ENCODE data around the gene CLDN7. TPM values are rescaled to one million over a fixed set of nuclear protein-coding genes. Genes with fewer than 3 reads are reported as not detected.
A peak's percentile ranks its signal among the peaks of the same experiment; 100 is the strongest.

CLDN7 gene
- 10 to 100 TPM in 1 of 4 donors, 1 to 10 TPM in 2, not detected in 1; 1.4 to 16.9 (median 4.7) TPM for total RNA-seq

DNA sequence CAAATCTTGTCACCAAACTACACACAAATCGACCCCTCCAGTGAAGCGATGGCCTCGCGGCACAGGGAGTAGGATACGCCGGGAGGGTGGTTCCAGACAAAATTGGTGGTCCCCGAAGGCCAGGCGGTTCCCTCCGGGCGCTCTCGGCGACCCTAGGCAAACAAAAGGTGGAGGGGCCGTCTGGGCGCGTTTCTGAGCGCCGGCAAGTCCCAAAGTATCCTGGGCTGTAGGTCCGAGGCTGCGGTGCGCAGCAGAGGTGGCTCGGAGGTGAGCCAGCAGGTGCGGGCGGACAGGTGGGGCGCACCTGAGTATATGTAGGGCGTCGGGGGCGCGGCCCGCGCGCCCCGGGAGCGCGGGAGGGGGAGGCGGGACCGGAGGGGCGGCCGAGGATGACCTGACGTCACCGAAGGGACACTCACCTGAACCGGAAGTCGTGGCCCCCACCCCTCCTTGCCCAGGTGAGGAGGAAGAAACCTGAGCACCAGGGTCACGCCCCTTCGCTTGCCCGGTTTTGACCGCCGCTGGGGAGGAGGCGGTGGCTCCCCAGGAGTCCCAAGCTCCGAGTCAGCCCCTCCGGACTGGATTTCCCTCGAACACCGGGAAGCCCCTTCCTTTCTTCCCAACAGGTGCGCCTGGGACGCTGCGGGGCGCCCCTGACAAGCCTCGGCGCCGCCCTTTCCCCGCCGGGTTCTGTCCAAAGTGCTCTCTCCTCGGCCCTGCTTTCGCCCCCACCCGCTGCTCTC lies at the start of gene CLDN7:
Gene CLDN7, minus strand, starts transcription at position 287 of the 743 bp plus-strand sequence. CDS start 435 bp downstream, outside the sequence.
- WGBS, 2 donors (ENCODE audit: low coverage in 1 of 2) = 1 to 6% methylated on average over 14 to 18 of the region's 64 CpGs

DNA sequence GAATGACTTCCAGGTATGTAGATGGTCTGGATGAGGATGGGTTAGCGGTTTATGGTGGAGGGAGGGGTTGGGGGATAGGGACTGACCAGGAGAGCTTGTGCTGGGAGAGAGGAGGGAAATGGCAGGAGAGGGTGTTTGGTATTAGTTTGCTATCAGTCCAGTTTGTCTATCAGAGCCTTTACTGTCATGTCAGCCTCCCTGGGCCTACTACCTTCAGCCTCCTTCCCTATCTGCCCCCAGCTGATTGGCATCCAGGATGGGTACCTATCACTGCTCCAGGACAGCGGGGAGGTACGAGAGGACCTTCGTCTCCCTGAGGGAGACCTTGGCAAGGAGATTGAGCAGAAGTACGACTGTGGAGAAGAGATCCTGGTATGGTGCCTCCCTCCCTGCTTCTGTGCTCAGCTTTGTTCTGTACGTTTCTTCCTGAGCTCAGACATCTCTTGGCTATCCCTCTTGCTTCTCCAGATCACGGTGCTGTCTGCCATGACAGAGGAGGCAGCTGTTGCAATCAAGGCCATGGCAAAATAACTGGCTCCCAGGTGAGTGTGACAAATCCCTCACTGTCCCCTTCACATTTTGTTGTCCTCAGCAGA lies 48.9 kb upstream of the CLDN7 start:
- H3K27me3 ChIP-seq = no peaks in the 10 kb centered on the region
- H3K36me3 ChIP-seq = peaks cover 3 to 57% of the 10 kb centered on the region in 2 donors
- H3K27ac ChIP-seq = peak overlapping the region in 2 of 4 donors; percentile 25 to 100
- TF ChIP-seq, protein P1, sequence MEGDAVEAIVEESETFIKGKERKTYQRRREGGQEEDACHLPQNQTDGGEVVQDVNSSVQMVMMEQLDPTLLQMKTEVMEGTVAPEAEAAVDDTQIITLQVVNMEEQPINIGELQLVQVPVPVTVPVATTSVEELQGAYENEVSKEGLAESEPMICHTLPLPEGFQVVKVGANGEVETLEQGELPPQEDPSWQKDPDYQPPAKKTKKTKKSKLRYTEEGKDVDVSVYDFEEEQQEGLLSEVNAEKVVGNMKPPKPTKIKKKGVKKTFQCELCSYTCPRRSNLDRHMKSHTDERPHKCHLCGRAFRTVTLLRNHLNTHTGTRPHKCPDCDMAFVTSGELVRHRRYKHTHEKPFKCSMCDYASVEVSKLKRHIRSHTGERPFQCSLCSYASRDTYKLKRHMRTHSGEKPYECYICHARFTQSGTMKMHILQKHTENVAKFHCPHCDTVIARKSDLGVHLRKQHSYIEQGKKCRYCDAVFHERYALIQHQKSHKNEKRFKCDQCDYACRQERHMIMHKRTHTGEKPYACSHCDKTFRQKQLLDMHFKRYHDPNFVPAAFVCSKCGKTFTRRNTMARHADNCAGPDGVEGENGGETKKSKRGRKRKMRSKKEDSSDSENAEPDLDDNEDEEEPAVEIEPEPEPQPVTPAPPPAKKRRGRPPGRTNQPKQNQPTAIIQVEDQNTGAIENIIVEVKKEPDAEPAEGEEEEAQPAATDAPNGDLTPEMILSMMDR (IDR thresholded peaks at IDR 0.05) = no peak
- TF ChIP-seq POLR2A (IDR thresholded peaks at IDR 0.05) (no peak), EP300 (IDR thresholded peaks at IDR 0.05) (no peak), POLR2AphosphoS5 (IDR thresholded peaks at IDR 0.05) (no peak)
- WGBS, 2 donors (ENCODE audit: low coverage in 1 of 2) = 63% methylated on average over 3 of the region's 7 CpGs; no CpG with 5 or more reads in 1 of the 2 donors
- peaks cover 5 to 75% (median 39%) of the 10 kb centered on the region in 3 donors for H3K4me1 ChIP-seq
- ATAC-seq = no peak
- H3K9me3 ChIP-seq = no peaks in the 10 kb centered on the region
- no peak overlapping the region for H3K4me3 ChIP-seq

More for the DNA sequence above, at the start of gene CLDN7:
- Histone ChIP-seq H3K27me3 (peaks cover 72% of the 10 kb centered on the region), H3K4me1 (peaks cover 0 to 34% (median 22%) of the 10 kb centered on the region in 3 donors), H3K36me3 (peaks cover 0 to 23% of the 10 kb centered on the region in 2 donors), H3K9me3 (no peaks in the 10 kb centered on the region), H3K4me3 (peak within 1 kb of the TSS; percentile 2 to 52), H3K27ac (peak within 1 kb of the TSS in 1 of 4 donors; percentile 53)
- TF ChIP-seq POLR2A (IDR thresholded peaks at IDR 0.05) (no peak), EP300 (IDR thresholded peaks at IDR 0.05) (no peak), POLR2AphosphoS5 (IDR thresholded peaks at IDR 0.05) (no peak)
- TF ChIP-seq, protein P1 (IDR thresholded peaks at IDR 0.05) = no peak
- no peak for ATAC-seq

DNA sequence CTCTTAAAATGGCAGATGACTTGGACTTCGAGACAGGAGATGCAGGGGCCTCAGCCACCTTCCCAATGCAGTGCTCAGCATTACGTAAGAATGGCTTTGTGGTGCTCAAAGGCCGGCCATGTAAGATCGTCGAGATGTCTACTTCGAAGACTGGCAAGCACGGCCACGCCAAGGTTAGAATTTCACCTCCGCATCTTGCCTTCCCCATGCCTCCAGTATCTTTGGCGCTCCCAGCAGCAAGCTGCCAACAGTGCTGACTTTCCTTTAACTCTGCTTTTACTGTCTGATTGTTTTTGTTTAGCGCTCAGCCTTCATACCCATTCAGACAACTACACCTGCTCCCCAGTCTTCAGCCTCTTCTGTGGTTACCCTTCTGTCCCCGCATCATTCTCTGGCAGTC lies 47.4 kb upstream of the CLDN7 start:
- H3K9me3 ChIP-seq = no peaks in the 10 kb centered on the region
- TF ChIP-seq, protein P1 (IDR thresholded peaks at IDR 0.05) = no peak
- TF ChIP-seq EP300 (IDR thresholded peaks at IDR 0.05) (no peak), POLR2A (IDR thresholded peaks at IDR 0.05) (no peak), POLR2AphosphoS5 (IDR thresholded peaks at IDR 0.05) (no peak)
- peaks cover 5 to 68% (median 33%) of the 10 kb centered on the region in 3 donors for H3K4me1 ChIP-seq
- peaks cover 3 to 51% of the 10 kb centered on the region in 2 donors for H3K36me3 ChIP-seq
- peak overlapping the region in 1 of 2 donors; percentile 99 for H3K4me3 ChIP-seq
- ATAC-seq = no peak
- 85 to 86% methylated on average over 12 of the region's 12 CpGs for WGBS, 2 donors (ENCODE audit: low coverage in 1 of 2)
- H3K27me3 ChIP-seq = no peaks in the 10 kb centered on the region
- H3K27ac ChIP-seq = peak overlapping the region in 3 of 4 donors; percentile 99 to 100 (median 100)

- Histone ChIP-seq H3K9me3 (no peaks in the 10 kb centered on the region), H3K4me3 (peak overlapping the region; percentile 68 to 99), H3K36me3 (peaks cover 3 to 47% of the 10 kb centered on the region in 2 donors), H3K27me3 (no peaks in the 10 kb centered on the region), H3K27ac (peak overlapping the region; percentile 91 to 100 (median 100)), H3K4me1 (peaks cover 5 to 60% (median 25%) of the 10 kb centered on the region in 3 donors)
- no peak for TF ChIP-seq EP300 (IDR thresholded peaks at IDR 0.05)
- TF ChIP-seq, protein P1 (IDR thresholded peaks at IDR 0.05) = no peak
- TF ChIP-seq POLR2AphosphoS5 (IDR thresholded peaks at IDR 0.05) = peak; percentile 36
- TF ChIP-seq POLR2A (IDR thresholded peaks at IDR 0.05) = no peak
- WGBS, 2 donors (ENCODE audit: low coverage in 1 of 2) = 0 to 3% methylated on average over 6 to 7 of the region's 14 CpGs
- ATAC-seq = peak; percentile 35
Measured at GRCh38 chr17:7308625-7309433, 46.6 kb upstream of the CLDN7 start.

Measured in gastroesophageal sphincter (tissue), 4 donors.